ENCODE results near the gene ATF6B. TPM values are rescaled to one million over a fixed set of nuclear protein-coding genes. Genes with fewer than 3 reads are reported as not detected.

ATF6B gene
- total and polyA plus RNA-seq, 2 of the 8 experiments (the other 6 are each of a cell fraction or from before 2014, with no cell fraction given) = 38.1 to 42.2 TPM

DNA sequence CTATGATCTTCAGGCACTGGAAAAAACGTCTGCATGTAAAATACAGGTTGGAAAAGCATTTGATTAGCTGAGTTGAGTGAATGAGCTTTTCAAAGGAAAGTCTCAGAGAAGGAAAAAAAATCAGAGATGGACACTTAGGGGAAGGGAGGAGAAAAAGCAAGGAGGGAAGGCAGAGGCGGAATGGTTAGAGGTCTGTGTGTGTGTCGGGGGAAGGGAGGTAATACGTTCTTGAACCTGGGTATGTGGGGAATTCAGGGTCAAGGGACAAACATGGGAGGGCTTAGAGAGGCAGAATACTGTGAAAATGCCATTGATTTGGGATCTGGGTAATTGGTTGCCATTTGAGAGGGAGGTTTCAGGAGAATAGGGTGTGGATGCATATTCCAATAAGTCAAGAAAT, 18.6 kb upstream of the ATF6B start:
- H3K79me2 ChIP-seq (ENCODE audit: control insufficient read depth in 1 of 2, insufficient read depth in 2 of 2, low read length in 2 of 2) = no peaks in the 10 kb centered on the region
- H2BK20ac ChIP-seq (ENCODE audit: low read length) = no peak overlapping the region
- H3K56ac ChIP-seq (replicated peaks; ENCODE audit: insufficient read length, low read depth, low read length) = no peak overlapping the region
- H3K4ac ChIP-seq (replicated peaks; ENCODE audit: insufficient read length, low read depth, low read length) = no peak overlapping the region
- H4K5ac ChIP-seq (ENCODE audit: insufficient read length, low read depth, low read length) = no peak overlapping the region
- H3K14ac ChIP-seq (ENCODE audit: insufficient read length) = no peak overlapping the region
- H3K9ac ChIP-seq (replicated peaks in 1 of 4; ENCODE audit: extremely low read depth in 1 of 4, low read depth in 3 of 4, low read length in 3 of 4) = no peak overlapping the region
- no peaks in the 10 kb centered on the region for H3K79me1 ChIP-seq (ENCODE audit: low read depth, low read length)
- 0 out of 2 replicates have a peak overlapping the region, but pooled peaks have one; percentile 0 for H3K18ac ChIP-seq (ENCODE audit: extremely low read depth, low read length)
- H2AK5ac ChIP-seq (ENCODE audit: low read depth, low read length) = no peak overlapping the region
- H3K23ac ChIP-seq (ENCODE audit: insufficient read length) = no peak overlapping the region
- H3K4me3 ChIP-seq (ENCODE audit: extremely low read depth in 1 of 4, insufficient read depth in 2 of 4, low read depth in 3 of 4, low read length in 4 of 4) = no peak overlapping the region
- ChIA-PET POLR2A (ENCODE audit: partially characterized antibody) (interaction anchor here (1.0 to 9.2 kb wide), 6 partner anchors 8 to 30 kb away, joined by 3 to 70 read pairs (median 6); partner anchors contain the start of genes ATF6B and FKBPL), CTCF (ENCODE audit: partially characterized antibody) (interaction anchor here (1.6 to 1.9 kb wide), 2 partner anchors 28 to 31 kb away, joined by 3 to 5 read pairs; no protein-coding TSS in a partner anchor)
- peaks cover 3 to 27% (median 25%) of the 10 kb centered on the region in 4 experiments for H3K27me3 ChIP-seq (replicated peaks in 1 of 4; ENCODE audit: control insufficient read depth in 3 of 4, extremely low read depth in 1 of 4, insufficient read depth in 3 of 4, low read length in 3 of 4)
- no peaks in the 10 kb centered on the region for H4K20me1 ChIP-seq (replicated peaks in 1 of 2; ENCODE audit: control insufficient read depth in 1 of 2, insufficient read depth in 2 of 2, low read length in 2 of 2)
- 30% methylated on average over 4 of the region's 4 CpGs; no CpG with 5 or more reads in 1 of the 2 experiments for WGBS, 2 experiments (ENCODE audit: extremely low coverage in 1 of 2, insufficient coverage in 1 of 2, insufficient read length in 1 of 2, insufficient replicate concordance in 2 of 2, low coverage in 1 of 2, low lambda C conversion rate in 2 of 2, missing lambda C conversion rate in 1 of 2)
- H4K91ac ChIP-seq (replicated peaks; ENCODE audit: insufficient read length, low read length) = no peak overlapping the region
- no peaks in the 10 kb centered on the region for H3K36me3 ChIP-seq (ENCODE audit: control insufficient read depth in 2 of 4, insufficient read depth in 4 of 4, low read length in 3 of 4)
- H4K8ac ChIP-seq (ENCODE audit: extremely low read depth, insufficient read depth, low read length) = no peak overlapping the region
- H3K9me3 ChIP-seq (ENCODE audit: insufficient read depth in 2 of 2, low read depth in 1 of 2, low read length in 1 of 2) = no peaks in the 10 kb centered on the region
- FAIRE-seq (peak; percentile 86), DNase-seq (ENCODE audit: low read depth in 1 of 2, low spot score in 2 of 2) (no peak)
- no peak overlapping the region for H2BK5ac ChIP-seq (ENCODE audit: low read depth, low read length)
- peaks cover 10 to 26% (median 11%) of the 10 kb centered on the region in 4 experiments for H3K4me1 ChIP-seq (replicated peaks in 1 of 4; ENCODE audit: control insufficient read depth in 3 of 4, insufficient read depth in 4 of 4, low read length in 3 of 4)
- H3K27ac ChIP-seq (ENCODE audit: low read depth, low read length) = no peak overlapping the region
- peak overlapping the region; percentile 18 to 27; a peak in 1 of 4 replicates for H3K4me2 ChIP-seq (ENCODE audit: insufficient read depth in 1 of 2, low read depth in 2 of 2, low read length in 2 of 2)
- H3K23me2 ChIP-seq (ENCODE audit: low read depth, low read length) = peaks cover 7% of the 10 kb centered on the region; the same call in 1 of the 2 replicates
- TF ChIP-seq EP300 (IDR thresholded peaks at IDR 0.05; ENCODE audit: borderline replicate concordance in 1 of 2, low read depth in 2 of 2, low read length in 2 of 2) (no peak), TEAD4 (IDR thresholded peaks at IDR 0.05; ENCODE audit: low read depth, low read length) (peak; percentile 71), TAF1 (IDR thresholded peaks at IDR 0.05; ENCODE audit: low read depth, low read length) (0 out of 2 replicates have a peak, but pooled peaks have one; percentile 17), RNF2 (IDR thresholded peaks at IDR 0.05; ENCODE audit: borderline replicate concordance, low read depth, low read length, missing control alignments, poor library complexity, severe bottlenecking) (no peak), SP1 (IDR thresholded peaks at IDR 0.05; ENCODE audit: low read depth, low read length) (peak; percentile 74; the same call in 1 of the 2 replicates), YY1 (IDR thresholded peaks at IDR 0.05; ENCODE audit: low read depth, low read length) (0 out of 2 replicates have a peak, but pooled peaks have one; percentile 45)
- H2AFZ ChIP-seq (ENCODE audit: low read length) = 0 out of 2 replicates have a peak overlapping the region, but pooled peaks have one; percentile 2
- no peak overlapping the region for H2BK15ac ChIP-seq (ENCODE audit: low read length)
- 0 out of 2 replicates have a peak overlapping the region, but pooled peaks have one; percentile 0 for H2BK12ac ChIP-seq (ENCODE audit: low read depth, low read length)
- H2BK120ac ChIP-seq (replicated peaks; ENCODE audit: low read depth, low read length) = no peak overlapping the region

Data from H1 (cell line).